ENCODE measurements around the gene RFNG. TPM values are rescaled to one million over a fixed set of nuclear protein-coding genes. Genes with fewer than 3 reads are reported as not detected.

The RFNG gene
- total RNA-seq, 6 experiments from 2014 or later, result 37.6 to 48.5 (median 40.1) TPM

GRCh38 chr17:82049106-82049505, 2.5 kb downstream of the RFNG start:
- Mint-ChIP-seq H3K4me3 (no peak overlapping the region), H3K36me3 (ENCODE audit: low read depth) (peaks cover 5% of the 10 kb centered on the region; the same call in 1 of the 2 replicates), H3K4me1 (ENCODE audit: low read depth) (peaks cover 10% of the 10 kb centered on the region; the same call in 1 of the 2 replicates), H3K27ac (no peak overlapping the region), H3K9me3 (no peaks in the 10 kb centered on the region), H3K27me3 (ENCODE audit: insufficient read depth) (no peaks in the 10 kb centered on the region)
- no peak for TF ChIP-seq CTCF (IDR thresholded peaks at IDR 0.05)
- DNase-seq, result no peak

- peaks cover 5% of the 10 kb centered on the region; the same call in 1 of the 2 replicates for H3K36me3 Mint-ChIP-seq (ENCODE audit: low read depth)
- DNase-seq, result no peak
- H3K9me3 Mint-ChIP-seq, result no peaks in the 10 kb centered on the region
- no peak overlapping the region for H3K4me3 Mint-ChIP-seq
- no peak overlapping the region for H3K27ac Mint-ChIP-seq
- no peak for TF ChIP-seq CTCF (IDR thresholded peaks at IDR 0.05)
- no peaks in the 10 kb centered on the region for H3K27me3 Mint-ChIP-seq (ENCODE audit: insufficient read depth)
- peaks cover 10% of the 10 kb centered on the region; the same call in 1 of the 2 replicates for H3K4me1 Mint-ChIP-seq (ENCODE audit: low read depth)
These were observed 3.0 kb downstream of the RFNG start for GRCh38 chr17:82048571-82048971.

- no peak for DNase-seq
- no peak for TF ChIP-seq CTCF (IDR thresholded peaks at IDR 0.05)
- Mint-ChIP-seq H3K27ac (no peak overlapping the region), H3K36me3 (ENCODE audit: low read depth) (peaks cover 5% of the 10 kb centered on the region; the same call in 1 of the 2 replicates), H3K4me1 (ENCODE audit: low read depth) (peaks cover 5% of the 10 kb centered on the region; the same call in 1 of the 2 replicates), H3K4me3 (no peak overlapping the region), H3K9me3 (no peaks in the 10 kb centered on the region), H3K27me3 (ENCODE audit: insufficient read depth) (no peaks in the 10 kb centered on the region)
These were observed 3.6 kb downstream of the RFNG start for GRCh38 chr17:82047914-82048570.

- H3K9me3 Mint-ChIP-seq, result no peaks in the 10 kb centered on the region
- peaks cover 5% of the 10 kb centered on the region; the same call in 1 of the 2 replicates for H3K36me3 Mint-ChIP-seq (ENCODE audit: low read depth)
- H3K27me3 Mint-ChIP-seq (ENCODE audit: insufficient read depth), result no peaks in the 10 kb centered on the region
- TF ChIP-seq CTCF (IDR thresholded peaks at IDR 0.05), result no peak
- H3K4me3 Mint-ChIP-seq, result no peak overlapping the region
- DNase-seq, result no peak
- H3K4me1 Mint-ChIP-seq (ENCODE audit: low read depth), result no peaks in the 10 kb centered on the region
- no peak overlapping the region for H3K27ac Mint-ChIP-seq
These were observed 4.2 kb downstream of the RFNG start for GRCh38 chr17:82047379-82047778.

- Mint-ChIP-seq H3K4me3 (no peak overlapping the region), H3K9me3 (no peaks in the 10 kb centered on the region), H3K27ac (no peak overlapping the region), H3K27me3 (ENCODE audit: insufficient read depth) (no peaks in the 10 kb centered on the region), H3K4me1 (ENCODE audit: low read depth) (no peaks in the 10 kb centered on the region), H3K36me3 (ENCODE audit: low read depth) (peaks cover 5% of the 10 kb centered on the region; the same call in 1 of the 2 replicates)
- DNase-seq, result no peak
- no peak for TF ChIP-seq CTCF (IDR thresholded peaks at IDR 0.05)
These were observed 4.7 kb downstream of the RFNG start for GRCh38 chr17:82046903-82047302.
